CD4-positive, alpha-beta T cell treated with Interleukin-17A for 4 hours (primary cell): ENCODE results near the gene AICDA.
"Not testable (repeated sequence)": the region's sequence is repeated elsewhere in the genome, so short reads cannot be mapped to it uniquely, and the experiment has no call there.

Experiments used
- DNase-seq: peaks from one replicate; pipeline ENCODE4 v3.0.0-alpha.2; 2020; ENCODE audit warnings: mixed read lengths

The AICDA gene

GRCh38 chr12:8609061-8609570 lies 3.5 kb downstream of the AICDA start:
- DNase-seq, result no peak

- no peak for DNase-seq
Observed at GRCh38 chr12:8606890-8607289, 5.8 kb downstream of the AICDA start.

GRCh38 chr12:8605057-8605456 lies 7.6 kb downstream of the AICDA start:
- DNase-seq, result no peak

- no peak for DNase-seq
Observed at GRCh38 chr12:8603856-8604255, 8.8 kb downstream of the AICDA start.

- no peak for DNase-seq
Observed at GRCh38 chr12:8603286-8603685, 9.4 kb downstream of the AICDA start.

- no peak for DNase-seq
Observed at GRCh38 chr12:8596561-8596960, 16.1 kb downstream of the AICDA start.

GRCh38 chr12:8594072-8594471 lies 18.6 kb downstream of the AICDA start:
- no peak for DNase-seq

GRCh38 chr12:8593246-8593645 lies 19.4 kb downstream of the AICDA start:
- DNase-seq, result no peak

- no peak for DNase-seq
Observed at GRCh38 chr12:8590842-8591545, 21.7 kb downstream of the AICDA start.

GRCh38 chr12:8589679-8590078 lies 23.0 kb downstream of the AICDA start:
- no peak for DNase-seq

- not testable (repeated sequence) for DNase-seq
Observed at GRCh38 chr12:8584478-8584877, 28.2 kb downstream of the AICDA start.

GRCh38 chr12:8584004-8584403 lies 28.7 kb downstream of the AICDA start:
- no peak for DNase-seq

- no peak for DNase-seq
Observed at GRCh38 chr12:8581098-8581784, 31.4 kb downstream of the AICDA start.

GRCh38 chr12:8577879-8578278 lies 34.8 kb downstream of the AICDA start:
- no peak for DNase-seq

- peak; percentile 11 for DNase-seq
Observed at GRCh38 chr12:8572507-8572906, 40.2 kb downstream of the AICDA start.

GRCh38 chr12:8566525-8566924 lies 46.1 kb downstream of the AICDA start:
- no peak for DNase-seq

GRCh38 chr12:8566052-8566451 lies 46.6 kb downstream of the AICDA start:
- not testable (repeated sequence) for DNase-seq

- no peak for DNase-seq
Observed at GRCh38 chr12:8564656-8565055, 48.0 kb downstream of the AICDA start.

- DNase-seq, result no peak
Observed at GRCh38 chr12:8563356-8563755, 49.3 kb downstream of the AICDA start.

GRCh38 chr12:8562310-8562709 lies 50.3 kb downstream of the AICDA start:
- no peak for DNase-seq

- DNase-seq, result no peak
Observed at GRCh38 chr12:8561011-8561410, 51.6 kb downstream of the AICDA start.

- no peak for DNase-seq
Observed at GRCh38 chr12:8559676-8560075, 53.0 kb downstream of the AICDA start.

- no peak for DNase-seq
Observed at GRCh38 chr12:8556531-8557097, 56.0 kb downstream of the AICDA start.
